Erythroblast (primary cell): ENCODE results near the gene CELSR2.
"Not testable (repeated sequence)": the region's sequence is repeated elsewhere in the genome, so short reads cannot be mapped to it uniquely, and the experiment has no call there.

Experiments
- DNase-seq, 2 experiments: peaks; one replicate each; lab custom pipeline; 2025; lab: John Stamatoyannopoulos, UW
- GATA1 ChIP-seq: IDR thresholded peaks from 2 replicates; pipeline ENCODE4 v1.6.1; 2011; ENCODE audit warnings: low read depth, mild to moderate bottlenecking, control low read depth, low read length, moderate library complexity
- POLR2A ChIP-seq: IDR thresholded peaks from 2 replicates; pipeline ENCODE4 v1.6.1; 2011; ENCODE audit warnings: mild to moderate bottlenecking, low read length

CELSR2 gene

GRCh38 chr1:109275706-109276345, 26.5 kb downstream of the CELSR2 start:
- TF ChIP-seq GATA1 (no peak), POLR2A (no peak)
- DNase-seq, result no peak

- TF ChIP-seq POLR2A (no peak), GATA1 (no peak)
- peak; percentile 78 to 84 for DNase-seq
Measured at GRCh38 chr1:109277434-109278204, 28.3 kb downstream of the CELSR2 start.

- DNase-seq, result no peak
- TF ChIP-seq POLR2A (no peak), GATA1 (no peak)
Measured at GRCh38 chr1:109279615-109280278, 30.4 kb downstream of the CELSR2 start.

GRCh38 chr1:109280862-109281261, 31.5 kb downstream of the CELSR2 start:
- TF ChIP-seq GATA1 (no peak), POLR2A (no peak)
- DNase-seq, result no peak

GRCh38 chr1:109281680-109282496, 32.5 kb downstream of the CELSR2 start:
- DNase-seq, result peak; percentile 21 to 24
- TF ChIP-seq GATA1, result no peak
- TF ChIP-seq POLR2A, result no peak

GRCh38 chr1:109282497-109282951, 33.2 kb downstream of the CELSR2 start:
- DNase-seq, result no peak
- TF ChIP-seq POLR2A (no peak), GATA1 (no peak)

GRCh38 chr1:109282952-109283747, 33.8 kb downstream of the CELSR2 start, which contains the start of gene PSRC1:
TSS of gene PSRC1 (minus strand) at chr1:109283145.
- TF ChIP-seq GATA1, result no peak
- peak; percentile 85 for TF ChIP-seq POLR2A
- peak; percentile 92 to 96 for DNase-seq

- no peak for DNase-seq
- TF ChIP-seq GATA1 (no peak), POLR2A (no peak)
Measured at GRCh38 chr1:109283748-109284600, 34.6 kb downstream of the CELSR2 start.

- not testable (repeated sequence) for DNase-seq
Measured at GRCh38 chr1:109286762-109287161, 37.4 kb downstream of the CELSR2 start.

- DNase-seq, result no peak
- TF ChIP-seq GATA1, result no peak
- no peak for TF ChIP-seq POLR2A
Measured at GRCh38 chr1:109290137-109290536, 40.8 kb downstream of the CELSR2 start.

- no peak for DNase-seq
- no peak for TF ChIP-seq GATA1
- TF ChIP-seq POLR2A, result no peak
Measured at GRCh38 chr1:109290998-109291397, 41.7 kb downstream of the CELSR2 start.

- DNase-seq, result no peak
- TF ChIP-seq POLR2A, result no peak
- no peak for TF ChIP-seq GATA1
Measured at GRCh38 chr1:109292364-109292763, 43.0 kb downstream of the CELSR2 start.

- no peak for TF ChIP-seq POLR2A
Measured at GRCh38 chr1:109293026-109293425, 43.7 kb downstream of the CELSR2 start.

More at GRCh38 chr1:109293026-109293425, 43.7 kb downstream of the CELSR2 start:
- DNase-seq, result no peak
